HCT116 (cell line): Measurements from ENCODE around the gene ABHD18. TPM values are rescaled to one million over a fixed set of nuclear protein-coding genes. Genes with fewer than 3 reads are reported as not detected.
"Not testable (repeated sequence)": the region's sequence is repeated elsewhere in the genome, so short reads cannot be mapped to it uniquely, and the experiment has no call there.

ENCODE experiments used
- ATAC-seq: fragments of 200-7000 bp; cut with Tn5 transposase; 2 replicates; pipeline ENCODE4 v1.9.1; 2020; ENCODE audit warnings: mild to moderate bottlenecking, moderate library complexity
- BruUV-seq: library from RNA; stranded (reverse); fragments of 400-500 nt; replicated peaks from 2 replicates; lab custom pipeline; 2021; lab: Mats Ljungman, UMichigan
- CTCF ChIA-PET: fragments of 300-600 bp; sonication (Branson Sonifier 250); formaldehyde crosslinking; loops from one replicate; lab custom pipeline; 2021; ENCODE audit warnings: antibody characterized with exemption; lab: Charles Lee
- POLR2A ChIA-PET: fragments of 300-600, 350-600 bp; sonication (Branson Sonifier 250); formaldehyde crosslinking; loops from one replicate; lab custom pipeline; 2021; ENCODE audit warnings: antibody characterized with exemption; lab: Charles Lee
- RAD21 ChIA-PET, 2 experiments: fragments of 300-600 bp; sonication (Branson Sonifier 250); formaldehyde crosslinking; loops; one replicate each; lab custom pipeline; 2023; ENCODE audit warnings: low total read pairs in 2 of 2; ENCODE audit not compliant: uncharacterized antibody in 2 of 2, unreplicated experiment in 2 of 2, low non-redundant PET in 1 of 2; lab: Charles Lee
- DNase-seq: peaks from one replicate; pipeline ENCODE4 v3.0.0-alpha.2; 2010; ENCODE audit warnings: low read depth, low spot score
- H2AFZ ChIP-seq: fragments of 200-600 bp; shearing (Covaris generic), sonication (generic); 2 replicates; pipeline ENCODE4 v1.6.1; 2017; ENCODE audit warnings: low read depth, mixed run types, mixed read lengths, antibody characterized with exemption, low read length; ENCODE audit not compliant: poor library complexity, severe bottlenecking
- H3K27ac ChIP-seq: 2 replicates; pipeline ENCODE4 v1.5.1; 2012; ENCODE audit warnings: low read depth, low read length
- H3K27me3 ChIP-seq: fragments of 200-600 bp; sonication (generic); 2 replicates; pipeline ENCODE4 v1.6.1; 2016; ENCODE audit warnings: mixed run types, low read length, mixed read lengths; ENCODE audit not compliant: insufficient read depth
- H3K36me3 ChIP-seq, 2 experiments: fragments of 200-500 bp in 1 of 2; fragments of 200-600 bp in 1 of 2; sonication (Bioruptor generic) in 1 of 2; sonication (generic) in 1 of 2; 2 replicates each; pipeline versions ENCODE4 v1.5.1 to v1.6.1; 2014 to 2016; ENCODE audit warnings: low read length in 2 of 2, inconsistent platforms in 1 of 2, mixed read lengths in 1 of 2, mixed run types in 1 of 2; ENCODE audit not compliant: insufficient read depth in 2 of 2, control insufficient read depth in 1 of 2
- H3K4me1 ChIP-seq, 2 experiments: fragments of 200-600 bp in 1 of 2; sonication (generic) in 1 of 2; 2 replicates each; pipeline versions ENCODE4 v1.5.1 to v1.6.1; 2012 to 2017; ENCODE audit warnings: low read length in 2 of 2, inconsistent platforms in 1 of 2, mild to moderate bottlenecking in 1 of 2, mixed read lengths in 1 of 2, mixed run types in 1 of 2, moderate library complexity in 1 of 2; ENCODE audit not compliant: insufficient read depth in 2 of 2, control insufficient read depth in 1 of 2
- H3K4me2 ChIP-seq: fragments of 200-600 bp; sonication (generic); 2 replicates; pipeline ENCODE4 v1.6.1; 2017; ENCODE audit warnings: mixed run types, low read length, mixed read lengths
- H3K4me3 ChIP-seq, 2 experiments: fragments of 200-600 bp in 1 of 2; sonication (generic) in 1 of 2; replicated peaks in 1 of 2; 2 replicates each; pipeline ENCODE4 v1.5.1; 2011 to 2016; ENCODE audit warnings: low read length in 2 of 2, control low read depth in 1 of 2, low read depth in 1 of 2, mild to moderate bottlenecking in 1 of 2, mixed read lengths in 1 of 2, mixed run types in 1 of 2
- H3K79me2 ChIP-seq: fragments of 200-600 bp; sonication (generic); 2 replicates; pipeline ENCODE4 v1.6.1; 2017; ENCODE audit warnings: mild to moderate bottlenecking, mixed run types, low read length, moderate library complexity, mixed read lengths; ENCODE audit not compliant: insufficient read depth
- H3K9ac ChIP-seq: fragments of 200-600 bp; sonication (generic); 2 replicates; pipeline ENCODE4 v1.6.1; 2016; ENCODE audit warnings: low read length, mixed read lengths
- H3K9me2 ChIP-seq: fragments of 200-600 bp; sonication (generic), shearing (Covaris generic); 2 replicates; pipeline ENCODE4 v1.6.1; 2017; ENCODE audit warnings: mixed run types, mild to moderate bottlenecking, moderate library complexity; ENCODE audit not compliant: insufficient read depth
- H3K9me3 ChIP-seq, 2 experiments: fragments of 200-500 bp in 1 of 2; fragments of 200-600 bp in 1 of 2; sonication (Bioruptor generic) in 1 of 2; sonication (generic) in 1 of 2; 2 replicates each; pipeline ENCODE4 v1.6.1; 2014 to 2017; ENCODE audit warnings: low read length in 2 of 2, mixed read lengths in 2 of 2, inconsistent platforms in 1 of 2, low read depth in 1 of 2, mild to moderate bottlenecking in 1 of 2, mixed run types in 1 of 2, moderate library complexity in 1 of 2; ENCODE audit not compliant: control insufficient read depth in 1 of 2, insufficient read depth in 1 of 2
- H4K20me1 ChIP-seq: fragments of 200-600 bp; sonication (generic), shearing (Covaris generic); 2 replicates; pipeline ENCODE4 v1.6.1; 2017; ENCODE audit warnings: mixed run types, mild to moderate bottlenecking, moderate library complexity; ENCODE audit not compliant: insufficient read depth
- CEBPB ChIP-seq: IDR thresholded peaks from 2 replicates; pipeline ENCODE4 v1.6.1; 2012; ENCODE audit warnings: low read depth
- JUND ChIP-seq: IDR thresholded peaks from 2 replicates; pipeline ENCODE4 v1.6.1; 2012
- POLR2AphosphoS5 ChIP-seq: IDR thresholded peaks from 2 replicates; pipeline ENCODE4 v1.6.1; 2011; ENCODE audit warnings: mild to moderate bottlenecking, low read depth, low read length, moderate library complexity
- SP1 ChIP-seq: IDR thresholded peaks from 2 replicates; pipeline ENCODE4 v1.6.1; 2012; ENCODE audit warnings: low read depth
- YY1 ChIP-seq: IDR thresholded peaks from 2 replicates; pipeline ENCODE4 v1.6.1; 2011; ENCODE audit warnings: low read length, low read depth, moderate library complexity, mild to moderate bottlenecking; ENCODE audit not compliant: insufficient replicate concordance; ENCODE audit errors: extremely low read depth
- intact Hi-C: fragments of 100-400 bp; cut with micrococcal nuclease; formaldehyde crosslinking; loops from 2 replicates; pipeline ENCODE4 v1.10.0; 2022
- total RNA-seq: library from RNA; stranded (reverse); gene quantifications from one replicate; pipeline ENCODE4 v1.2.1, GENCODE V29; 2021; ENCODE audit not compliant: unreplicated experiment
- TF ChIP-seq, protein P1 (sequence below), 3 experiments: fragments of 200-600 bp in 1 of 3; sonication (generic) in 1 of 3; IDR thresholded peaks in 2 of 3; conservative IDR thresholded peaks in 1 of 3; 2 replicates each; pipeline ENCODE4 v1.5.1; 2012 to 2017; ENCODE audit warnings: low read depth in 2 of 3, low read length in 2 of 3, antibody characterized with exemption in 1 of 3, borderline replicate concordance in 1 of 3, control low read depth in 1 of 3, mild to moderate bottlenecking in 1 of 3, mixed read lengths in 1 of 3, mixed run types in 1 of 3, moderate library complexity in 1 of 3; ENCODE audit not compliant: insufficient read depth in 1 of 3
- TF ChIP-seq, protein P2 (sequence below): IDR thresholded peaks from 2 replicates; pipeline ENCODE4 v1.6.1; 2012

Gene ABHD18
- total RNA-seq, 1 experiment from 2014 or later: 9.7 TPM

DNA sequence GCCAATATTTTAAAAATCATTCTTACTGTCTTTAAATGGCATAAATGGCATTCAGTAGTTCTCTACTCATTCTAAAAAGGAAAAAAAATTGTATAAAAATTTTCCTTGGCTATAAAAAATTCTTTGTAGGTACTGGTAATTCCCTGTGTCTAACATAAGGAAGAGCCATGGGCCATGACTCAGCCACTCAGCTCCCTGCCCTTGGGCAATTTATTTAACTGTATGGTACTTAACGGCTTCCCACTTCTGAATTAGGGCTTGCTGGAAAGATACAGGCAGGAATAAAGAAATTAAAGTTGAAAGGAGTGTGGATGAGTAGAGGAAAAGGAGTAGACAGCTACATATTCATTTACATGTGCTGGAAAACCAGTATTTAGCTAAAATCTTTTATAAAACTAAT lies 30.6 kb downstream of the ABHD18 start:
- ChIA-PET POLR2A (no interaction called here), CTCF (no interaction called here)
- no TSS peak for BruUV-seq
- DNase-seq: no peak
- no peak overlapping the region for H3K4me2 ChIP-seq
- no peaks in the 10 kb centered on the region for H3K27me3 ChIP-seq
- no peaks in the 10 kb centered on the region for H3K4me1 ChIP-seq
- H3K4me3 ChIP-seq: no peak overlapping the region
- H4K20me1 ChIP-seq: no peaks in the 10 kb centered on the region
- no peak overlapping the region for H3K27ac ChIP-seq
- peaks cover 0 to 3% of the 10 kb centered on the region in 2 experiments; a peak in 1 of 4 replicates for H3K9me3 ChIP-seq
- ATAC-seq: no peak
- no peak overlapping the region for H2AFZ ChIP-seq
- no peak for TF ChIP-seq SP1
- TF ChIP-seq, protein P1, sequence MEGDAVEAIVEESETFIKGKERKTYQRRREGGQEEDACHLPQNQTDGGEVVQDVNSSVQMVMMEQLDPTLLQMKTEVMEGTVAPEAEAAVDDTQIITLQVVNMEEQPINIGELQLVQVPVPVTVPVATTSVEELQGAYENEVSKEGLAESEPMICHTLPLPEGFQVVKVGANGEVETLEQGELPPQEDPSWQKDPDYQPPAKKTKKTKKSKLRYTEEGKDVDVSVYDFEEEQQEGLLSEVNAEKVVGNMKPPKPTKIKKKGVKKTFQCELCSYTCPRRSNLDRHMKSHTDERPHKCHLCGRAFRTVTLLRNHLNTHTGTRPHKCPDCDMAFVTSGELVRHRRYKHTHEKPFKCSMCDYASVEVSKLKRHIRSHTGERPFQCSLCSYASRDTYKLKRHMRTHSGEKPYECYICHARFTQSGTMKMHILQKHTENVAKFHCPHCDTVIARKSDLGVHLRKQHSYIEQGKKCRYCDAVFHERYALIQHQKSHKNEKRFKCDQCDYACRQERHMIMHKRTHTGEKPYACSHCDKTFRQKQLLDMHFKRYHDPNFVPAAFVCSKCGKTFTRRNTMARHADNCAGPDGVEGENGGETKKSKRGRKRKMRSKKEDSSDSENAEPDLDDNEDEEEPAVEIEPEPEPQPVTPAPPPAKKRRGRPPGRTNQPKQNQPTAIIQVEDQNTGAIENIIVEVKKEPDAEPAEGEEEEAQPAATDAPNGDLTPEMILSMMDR (IDR thresholded peaks at IDR 0.05 in 2 of 3, conservative IDR thresholded peaks at IDR 0.05 in 1 of 3; ENCODE audit: borderline replicate concordance in 1 of 3, insufficient read depth in 1 of 3, low read depth in 2 of 3, low read length in 2 of 3): no peak
- TF ChIP-seq POLR2AphosphoS5: no peak
- TF ChIP-seq, protein P2, sequence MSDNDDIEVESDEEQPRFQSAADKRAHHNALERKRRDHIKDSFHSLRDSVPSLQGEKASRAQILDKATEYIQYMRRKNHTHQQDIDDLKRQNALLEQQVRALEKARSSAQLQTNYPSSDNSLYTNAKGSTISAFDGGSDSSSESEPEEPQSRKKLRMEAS: no peak
- no peak for TF ChIP-seq YY1
- TF ChIP-seq CEBPB: no peak
- TF ChIP-seq JUND: no peak
- TF ChIP-seq, all 23 proteins: peak for 0
- no peak overlapping the region for H3K9ac ChIP-seq
- intact Hi-C loops: no loop called here
- RAD21 ChIA-PET: no interaction called here
- no peaks in the 10 kb centered on the region for H3K36me3 ChIP-seq
- no peaks in the 10 kb centered on the region for H3K79me2 ChIP-seq
- no peaks in the 10 kb centered on the region for H3K9me2 ChIP-seq

DNA sequence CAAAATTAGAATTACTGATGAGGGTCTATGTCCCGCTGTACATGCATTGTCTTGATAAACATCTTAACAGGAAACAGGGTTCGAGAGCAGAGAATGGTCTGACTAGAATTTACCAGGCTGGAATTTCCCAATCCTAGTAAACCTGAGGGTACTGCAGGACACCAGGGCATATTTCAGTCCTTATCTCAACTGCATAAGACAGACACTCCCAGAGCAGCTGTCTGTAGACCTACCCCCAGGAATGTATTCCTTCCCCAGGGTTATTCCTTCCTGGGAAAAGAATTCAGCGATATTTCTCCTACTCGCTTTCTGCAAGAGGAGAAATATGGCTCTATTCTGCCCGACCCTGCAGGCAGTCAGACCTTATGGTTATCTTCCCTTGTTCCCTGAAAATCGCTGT lies 31.3 kb downstream of the ABHD18 start:
- H3K4me3 ChIP-seq, DNase-seq, H3K4me2 ChIP-seq, ATAC-seq, intact Hi-C loops, CTCF ChIA-PET, H3K79me2 ChIP-seq, POLR2A ChIA-PET, H3K27me3 ChIP-seq, H3K4me1 ChIP-seq, H3K36me3 ChIP-seq, H3K27ac ChIP-seq, H3K9ac ChIP-seq, BruUV-seq, RAD21 ChIA-PET, H4K20me1 ChIP-seq, H3K9me2 ChIP-seq, H2AFZ ChIP-seq, H3K9me3 ChIP-seq: not testable (repeated sequence)
